Mesendoderm (in vitro differentiated cells): ENCODE measurements around the gene SYT17.

ENCODE experiments used
- DNase-seq: peaks from one replicate; pipeline ENCODE4 v3.0.0; 2013
- H2AK5ac ChIP-seq: 2 replicates; pipeline ENCODE4 v1.6.1; 2013; ENCODE audit warnings: low read length, inconsistent platforms
- H2BK120ac ChIP-seq: 2 replicates; pipeline ENCODE4 v1.6.1; 2013; ENCODE audit warnings: low read depth, mild to moderate bottlenecking, low read length, moderate library complexity, mixed read lengths
- H2BK15ac ChIP-seq: replicated peaks from 2 replicates; pipeline ENCODE4 v1.6.1; 2013; ENCODE audit warnings: low read depth, mild to moderate bottlenecking, moderate library complexity
- H2BK5ac ChIP-seq: 2 replicates; pipeline ENCODE4 v1.6.1; 2013; ENCODE audit warnings: low read length, inconsistent platforms
- H3K18ac ChIP-seq: 2 replicates; pipeline ENCODE4 v1.6.1; 2013; ENCODE audit warnings: mild to moderate bottlenecking, low read length, mixed read lengths
- H3K23ac ChIP-seq: one replicate; pipeline ENCODE4 v1.6.1; 2013; ENCODE audit warnings: low read length
- H3K27ac ChIP-seq: 2 replicates; pipeline ENCODE4 v1.5.1; 2013; ENCODE audit warnings: low read depth, mild to moderate bottlenecking, inconsistent platforms, low read length, moderate library complexity
- H3K27me3 ChIP-seq: 2 replicates; pipeline ENCODE4 v1.6.1; 2013; ENCODE audit warnings: low read length, control low read depth, mild to moderate bottlenecking, inconsistent platforms; ENCODE audit not compliant: insufficient read depth, poor library complexity
- H3K36me3 ChIP-seq: 2 replicates; pipeline ENCODE4 v1.6.1; 2013; ENCODE audit warnings: low read length, inconsistent platforms; ENCODE audit not compliant: control insufficient read depth, insufficient read depth
- H3K4ac ChIP-seq: one replicate; pipeline ENCODE4 v1.6.1; 2013; ENCODE audit warnings: low read depth, mild to moderate bottlenecking, low read length, moderate library complexity
- H3K4me1 ChIP-seq: 2 replicates; pipeline ENCODE4 v1.6.1; 2013; ENCODE audit warnings: low read depth, low read length, inconsistent platforms; ENCODE audit not compliant: control insufficient read depth
- H3K4me2 ChIP-seq: 2 replicates; pipeline ENCODE4 v1.6.1; 2013; ENCODE audit warnings: low read length
- H3K4me3 ChIP-seq: 2 replicates; pipeline ENCODE4 v1.5.1; 2013; ENCODE audit warnings: mild to moderate bottlenecking, low read length
- H3K56ac ChIP-seq: one replicate; pipeline ENCODE4 v1.6.1; 2013; ENCODE audit warnings: low read length
- H3K79me1 ChIP-seq: 2 replicates; pipeline ENCODE4 v1.6.1; 2013; ENCODE audit warnings: low read length, inconsistent platforms
- H3K79me2 ChIP-seq: 2 replicates; pipeline ENCODE4 v1.6.1; 2013; ENCODE audit warnings: mild to moderate bottlenecking, low read length; ENCODE audit not compliant: control insufficient read depth, insufficient read depth
- H3K9ac ChIP-seq: 2 replicates; pipeline ENCODE4 v1.6.1; 2013; ENCODE audit warnings: low read length, inconsistent platforms
- H4K5ac ChIP-seq: one replicate; pipeline ENCODE4 v1.6.1; 2013; ENCODE audit warnings: low read length
- H4K8ac ChIP-seq: one replicate; pipeline ENCODE4 v1.6.1; 2013; ENCODE audit warnings: low read depth, mild to moderate bottlenecking, control low read depth, low read length, moderate library complexity
- WGBS: extraction: QIAGEN DNeasy Blood & Tissue Kit; methylation state at CpG from one replicate; pipeline ENCODE4 v1.1.7; 2013; ENCODE audit warnings: low lambda C conversion rate, missing lambda C conversion rate; ENCODE audit not compliant: insufficient coverage; ENCODE audit errors: extremely low coverage; 5-methylcytosine and 5-hydroxymethylcytosine counted together

The SYT17 gene

GRCh38 chr16:19242186-19242585, 74.1 kb downstream of the SYT17 start:
- Histone ChIP-seq H3K18ac (no peak overlapping the region), H3K27ac (no peak overlapping the region), H3K23ac (no peak overlapping the region), H2BK15ac (no peak overlapping the region), H3K79me2 (no peaks in the 10 kb centered on the region), H4K8ac (no peak overlapping the region), H3K27me3 (no peaks in the 10 kb centered on the region), H3K56ac (no peak overlapping the region), H2BK120ac (no peak overlapping the region), H2AK5ac (no peak overlapping the region), H4K5ac (no peak overlapping the region), H2BK5ac (no peak overlapping the region), H3K79me1 (no peaks in the 10 kb centered on the region), H3K4me3 (no peak overlapping the region), H3K4me2 (no peak overlapping the region), H3K4ac (no peak overlapping the region), H3K36me3 (no peaks in the 10 kb centered on the region), H3K4me1 (no peaks in the 10 kb centered on the region), H3K9ac (no peak overlapping the region)
- no peak for DNase-seq
- no CpG with 5 or more reads among the region's 1 CpG for WGBS

GRCh38 chr16:19242987-19243575, 75.0 kb downstream of the SYT17 start:
- Histone ChIP-seq H3K79me1 (no peaks in the 10 kb centered on the region), H3K27ac (no peak overlapping the region), H2BK5ac (no peak overlapping the region), H3K4me2 (no peak overlapping the region), H4K5ac (no peak overlapping the region), H3K23ac (no peak overlapping the region), H3K4ac (no peak overlapping the region), H2AK5ac (no peak overlapping the region), H3K18ac (no peak overlapping the region), H3K4me3 (no peak overlapping the region), H2BK15ac (no peak overlapping the region), H3K79me2 (no peaks in the 10 kb centered on the region), H3K56ac (no peak overlapping the region), H3K9ac (no peak overlapping the region), H4K8ac (no peak overlapping the region), H2BK120ac (no peak overlapping the region), H3K36me3 (no peaks in the 10 kb centered on the region), H3K4me1 (no peaks in the 10 kb centered on the region), H3K27me3 (no peaks in the 10 kb centered on the region)
- no CpG with 5 or more reads among the region's 3 CpGs for WGBS
- DNase-seq = no peak

- no peaks in the 10 kb centered on the region for H3K79me1 ChIP-seq
- H3K4me3 ChIP-seq = no peak overlapping the region
- no peaks in the 10 kb centered on the region for H3K4me1 ChIP-seq
- H3K23ac ChIP-seq = no peak overlapping the region
- no peak overlapping the region for H3K4me2 ChIP-seq
- no peaks in the 10 kb centered on the region for H3K36me3 ChIP-seq
- WGBS = no CpG with 5 or more reads among the region's 8 CpGs
- H2AK5ac ChIP-seq = no peak overlapping the region
- no peak overlapping the region for H3K9ac ChIP-seq
- no peaks in the 10 kb centered on the region for H3K27me3 ChIP-seq
- H2BK120ac ChIP-seq = no peak overlapping the region
- no peak overlapping the region for H4K8ac ChIP-seq
- no peak overlapping the region for H2BK15ac ChIP-seq
- no peak overlapping the region for H4K5ac ChIP-seq
- H2BK5ac ChIP-seq = no peak overlapping the region
- H3K79me2 ChIP-seq = no peaks in the 10 kb centered on the region
- H3K27ac ChIP-seq = no peak overlapping the region
- H3K18ac ChIP-seq = no peak overlapping the region
- H3K4ac ChIP-seq = no peak overlapping the region
- DNase-seq = no peak
- no peak overlapping the region for H3K56ac ChIP-seq
These were observed 77.4 kb downstream of the SYT17 start for GRCh38 chr16:19245326-19245925.

- Histone ChIP-seq H3K27me3 (no peaks in the 10 kb centered on the region), H3K18ac (no peak overlapping the region), H4K5ac (no peak overlapping the region), H3K4me2 (no peak overlapping the region), H3K4me3 (no peak overlapping the region), H2BK15ac (no peak overlapping the region), H3K4me1 (no peaks in the 10 kb centered on the region), H3K23ac (no peak overlapping the region), H4K8ac (no peak overlapping the region), H3K79me2 (no peaks in the 10 kb centered on the region), H3K9ac (no peak overlapping the region), H2BK5ac (no peak overlapping the region), H3K79me1 (no peaks in the 10 kb centered on the region), H2BK120ac (no peak overlapping the region), H3K56ac (no peak overlapping the region), H3K27ac (no peak overlapping the region), H2AK5ac (no peak overlapping the region), H3K4ac (no peak overlapping the region), H3K36me3 (no peaks in the 10 kb centered on the region)
- DNase-seq = no peak
- no CpG with 5 or more reads among the region's 2 CpGs for WGBS
These were observed 84.9 kb downstream of the SYT17 start for GRCh38 chr16:19252904-19253303.

- H3K27ac ChIP-seq = no peak overlapping the region
These were observed 86.6 kb downstream of the SYT17 start for GRCh38 chr16:19254611-19255010.

More at GRCh38 chr16:19254611-19255010, 86.6 kb downstream of the SYT17 start:
- no peak overlapping the region for H3K18ac ChIP-seq
- no peak overlapping the region for H2BK120ac ChIP-seq
- H3K56ac ChIP-seq = no peak overlapping the region
- no peaks in the 10 kb centered on the region for H3K27me3 ChIP-seq
- no peak for DNase-seq
- H4K8ac ChIP-seq = no peak overlapping the region
- no peak overlapping the region for H4K5ac ChIP-seq
- no peaks in the 10 kb centered on the region for H3K79me2 ChIP-seq
- H2BK15ac ChIP-seq = no peak overlapping the region
- H3K4me1 ChIP-seq = no peaks in the 10 kb centered on the region
- no peak overlapping the region for H3K9ac ChIP-seq
- H3K23ac ChIP-seq = no peak overlapping the region
- no peak overlapping the region for H3K4me3 ChIP-seq
- H3K79me1 ChIP-seq = no peaks in the 10 kb centered on the region
- no peak overlapping the region for H3K4me2 ChIP-seq
- no CpG with 5 or more reads among the region's 4 CpGs for WGBS
- H3K4ac ChIP-seq = no peak overlapping the region
- no peaks in the 10 kb centered on the region for H3K36me3 ChIP-seq
- no peak overlapping the region for H2AK5ac ChIP-seq
- H2BK5ac ChIP-seq = no peak overlapping the region
